GM10847 (cell line): Measurements from ENCODE around the gene OR2J2.
"Not testable (repeated sequence)": the region's sequence is repeated elsewhere in the genome, so short reads cannot be mapped to it uniquely, and the experiment has no call there.

Experiments
- POLR2A ChIP-seq: IDR thresholded peaks from 2 replicates; pipeline ENCODE4 v1.6.1; 2011; ENCODE audit not compliant: insufficient read length; ENCODE audit errors: extremely low read depth

The OR2J2 gene

GRCh38 chr6:29170607-29171006 lies at the start of gene OR2J2:
TSS of gene OR2J2 (plus strand) at chr6:29170907. CDS start at chr6:29173636, 2,729 bp downstream.
- TF ChIP-seq POLR2A = not testable (repeated sequence)

- TF ChIP-seq POLR2A = no peak
Measured at GRCh38 chr6:29129326-29130012, 41.2 kb upstream of the OR2J2 start.

GRCh38 chr6:29130644-29131043 lies 40.1 kb upstream of the OR2J2 start:
- no peak for TF ChIP-seq POLR2A

GRCh38 chr6:29131691-29132090 lies 39.0 kb upstream of the OR2J2 start:
- no peak for TF ChIP-seq POLR2A

- no peak for TF ChIP-seq POLR2A
Measured at GRCh38 chr6:29137724-29138123, 33.0 kb upstream of the OR2J2 start.

GRCh38 chr6:29141606-29142005 lies 29.1 kb upstream of the OR2J2 start:
- TF ChIP-seq POLR2A = no peak

GRCh38 chr6:29142309-29142708 lies 28.4 kb upstream of the OR2J2 start:
- TF ChIP-seq POLR2A = no peak

GRCh38 chr6:29146179-29146578 lies 24.5 kb upstream of the OR2J2 start:
- no peak for TF ChIP-seq POLR2A

GRCh38 chr6:29147074-29147473 lies 23.6 kb upstream of the OR2J2 start:
- no peak for TF ChIP-seq POLR2A

- no peak for TF ChIP-seq POLR2A
Measured at GRCh38 chr6:29153083-29153482, 17.6 kb upstream of the OR2J2 start.

GRCh38 chr6:29171736-29172135 lies 1.0 kb downstream of the OR2J2 start:
- TF ChIP-seq POLR2A = no peak

- no peak for TF ChIP-seq POLR2A
Measured at GRCh38 chr6:29183594-29183993, 12.9 kb downstream of the OR2J2 start.

- TF ChIP-seq POLR2A = no peak
Measured at GRCh38 chr6:29200767-29201662, 30.3 kb downstream of the OR2J2 start.

GRCh38 chr6:29201966-29202365 lies 31.3 kb downstream of the OR2J2 start:
- no peak for TF ChIP-seq POLR2A

- TF ChIP-seq POLR2A = no peak
Measured at GRCh38 chr6:29211488-29211887, 40.8 kb downstream of the OR2J2 start.

GRCh38 chr6:29216528-29216927 lies 45.8 kb downstream of the OR2J2 start:
- TF ChIP-seq POLR2A = no peak
